D721Med (cell line): ENCODE results near the gene PDZRN4.

Source experiments
- DNase-seq: peaks from one replicate; pipeline ENCODE4 v3.0.0; 2011; ENCODE audit warnings: low spot score; ENCODE audit not compliant: insufficient read length
- FAIRE-seq: peaks from 2 replicates; lab custom pipeline; 2011; peaks lifted over from hg19 to GRCh38; lab: Jason Lieb, UNC
- TF ChIP-seq, protein P1 (sequence below): IDR thresholded peaks from 2 replicates; pipeline ENCODE4 v1.5.1; 2012; ENCODE audit warnings: mild to moderate bottlenecking, control low read depth; ENCODE audit not compliant: insufficient read depth; ENCODE audit errors: missing control alignments

Gene PDZRN4

DNA sequence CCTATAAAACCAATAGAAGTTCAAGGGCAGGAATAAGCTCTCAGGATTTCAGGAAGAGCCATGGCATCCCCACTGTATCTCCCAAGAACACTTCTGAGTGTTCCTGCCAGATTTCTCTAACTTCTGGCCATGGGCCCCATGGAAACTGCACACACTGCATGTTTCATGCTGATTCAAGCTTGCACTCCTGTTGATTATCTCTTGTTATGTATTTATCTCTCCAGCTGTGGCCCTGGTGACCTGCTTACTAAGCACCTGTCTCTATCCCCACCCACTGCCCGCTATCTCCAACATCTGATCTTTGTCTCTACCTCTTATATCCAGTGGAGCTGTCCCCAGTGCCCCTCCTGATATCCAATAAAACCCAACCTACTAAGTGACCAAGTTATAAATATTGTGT, 285.3 kb downstream of the PDZRN4 start:
- TF ChIP-seq, protein P1, sequence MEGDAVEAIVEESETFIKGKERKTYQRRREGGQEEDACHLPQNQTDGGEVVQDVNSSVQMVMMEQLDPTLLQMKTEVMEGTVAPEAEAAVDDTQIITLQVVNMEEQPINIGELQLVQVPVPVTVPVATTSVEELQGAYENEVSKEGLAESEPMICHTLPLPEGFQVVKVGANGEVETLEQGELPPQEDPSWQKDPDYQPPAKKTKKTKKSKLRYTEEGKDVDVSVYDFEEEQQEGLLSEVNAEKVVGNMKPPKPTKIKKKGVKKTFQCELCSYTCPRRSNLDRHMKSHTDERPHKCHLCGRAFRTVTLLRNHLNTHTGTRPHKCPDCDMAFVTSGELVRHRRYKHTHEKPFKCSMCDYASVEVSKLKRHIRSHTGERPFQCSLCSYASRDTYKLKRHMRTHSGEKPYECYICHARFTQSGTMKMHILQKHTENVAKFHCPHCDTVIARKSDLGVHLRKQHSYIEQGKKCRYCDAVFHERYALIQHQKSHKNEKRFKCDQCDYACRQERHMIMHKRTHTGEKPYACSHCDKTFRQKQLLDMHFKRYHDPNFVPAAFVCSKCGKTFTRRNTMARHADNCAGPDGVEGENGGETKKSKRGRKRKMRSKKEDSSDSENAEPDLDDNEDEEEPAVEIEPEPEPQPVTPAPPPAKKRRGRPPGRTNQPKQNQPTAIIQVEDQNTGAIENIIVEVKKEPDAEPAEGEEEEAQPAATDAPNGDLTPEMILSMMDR = no peak
- FAIRE-seq (no peak), DNase-seq (no peak)

GRCh38 chr12:41474001-41474400, 285.9 kb downstream of the PDZRN4 start:
- DNase-seq (no peak), FAIRE-seq (no peak)
- TF ChIP-seq, protein P1 = no peak

DNA sequence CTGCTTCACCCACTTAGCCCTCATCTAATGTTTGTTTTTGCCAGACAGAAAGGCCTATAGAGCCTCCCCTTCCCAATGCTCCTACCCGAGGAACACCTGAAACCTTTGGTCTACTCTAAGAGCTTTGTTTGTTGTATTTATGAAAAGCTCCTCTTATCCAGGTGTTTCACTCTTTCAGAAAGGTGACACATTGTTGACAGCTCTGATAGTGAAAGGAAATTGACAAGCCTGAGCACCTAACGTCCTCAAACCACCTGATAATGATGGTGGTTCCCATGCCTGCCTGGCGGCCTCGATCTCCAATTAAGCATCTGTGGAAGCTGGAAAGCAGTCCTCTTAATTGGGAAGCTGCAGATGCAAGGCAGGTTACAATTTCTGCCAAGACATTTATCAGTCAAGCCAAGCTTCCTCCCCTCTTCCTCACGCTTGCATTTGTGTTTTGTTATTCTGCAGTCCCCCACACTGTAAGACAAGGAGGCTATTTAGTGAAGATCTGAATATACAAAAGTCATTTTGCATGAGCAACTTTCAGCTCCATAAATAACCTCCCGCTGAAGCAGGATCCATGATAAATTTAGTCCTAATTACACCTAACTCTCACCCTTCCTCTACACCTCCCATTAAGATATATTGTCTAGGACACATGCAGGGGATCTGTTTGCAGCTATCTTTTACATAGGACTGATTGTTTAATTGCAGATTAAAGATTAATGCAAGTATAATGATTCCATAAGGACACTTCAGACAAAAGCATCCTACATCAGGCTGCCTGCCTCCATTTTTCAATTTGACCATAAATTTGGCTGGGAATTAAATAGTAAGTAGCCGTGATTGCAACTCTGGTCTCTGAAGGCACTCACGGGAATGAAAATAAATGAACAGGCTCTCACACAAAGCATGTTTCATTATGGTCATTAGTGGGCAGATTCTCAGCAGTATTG, 288.6 kb downstream of the PDZRN4 start:
- TF ChIP-seq, protein P1 = no peak
- FAIRE-seq (no peak), DNase-seq (no peak)

GRCh38 chr12:41479426-41479825, 291.3 kb downstream of the PDZRN4 start:
- TF ChIP-seq, protein P1 = no peak
- no peak for FAIRE-seq

DNA sequence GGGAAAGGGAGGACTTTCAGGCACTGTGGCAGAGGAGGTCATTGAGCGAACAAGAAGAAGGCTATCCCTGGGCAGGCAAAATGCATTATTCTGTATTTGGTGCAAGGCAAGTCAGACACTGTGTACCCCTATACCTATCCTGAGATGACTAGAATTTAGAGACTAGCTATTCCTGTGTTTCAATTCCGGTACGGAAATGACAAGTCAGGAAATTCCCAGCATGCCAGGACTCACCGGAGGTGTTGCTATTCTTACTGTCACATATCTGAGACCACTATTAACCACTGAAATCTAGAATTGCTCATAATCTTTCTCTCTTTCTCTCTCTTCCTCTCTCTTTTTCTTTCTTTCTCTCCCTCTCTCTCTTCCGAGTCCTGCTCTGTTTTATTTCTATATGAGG, 297.1 kb downstream of the PDZRN4 start:
- TF ChIP-seq, protein P1 = no peak
- DNase-seq = no peak
- no peak for FAIRE-seq

More at GRCh38 chr12:41479426-41479825, 291.3 kb downstream of the PDZRN4 start:
- DNase-seq = no peak

GRCh38 chr12:41486718-41487117, 298.6 kb downstream of the PDZRN4 start:
- TF ChIP-seq, protein P1 = no peak
- FAIRE-seq (no peak), DNase-seq (no peak)

DNA sequence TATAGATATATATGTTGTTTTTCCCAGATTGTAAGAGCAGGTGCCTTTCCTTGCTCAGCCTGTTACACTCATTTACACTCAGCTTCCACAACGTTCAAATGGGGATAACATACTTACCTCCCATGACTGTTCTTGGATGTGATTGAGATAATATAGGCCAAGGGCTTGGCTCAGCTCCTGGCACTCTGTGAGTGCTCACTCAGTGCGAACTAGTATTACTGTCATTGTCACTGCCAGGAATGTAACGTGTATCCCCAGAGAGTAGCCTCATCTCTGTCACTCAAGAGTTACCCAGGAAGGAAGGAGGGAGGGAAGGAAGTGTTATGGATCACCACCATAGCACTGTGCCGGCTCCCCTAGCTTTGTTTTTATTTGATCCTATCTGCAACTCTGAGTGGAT, 307.9 kb downstream of the PDZRN4 start:
- TF ChIP-seq, protein P1 = no peak
- no peak for DNase-seq
- no peak for FAIRE-seq
